Activated T-helper 2 cell treated with anti-CD3 and anti-CD28 coated beads, Interferon-gamma antibody, Interleukin-2, Interleukin-4, amounts not matched to agents 10 μg/mL and 5 μg/mL and 100 μg/mL, durations not matched to agents 14 hours and 24 hours and 36 hours (primary cell): ENCODE measurements around the gene ANXA10. TPM values are rescaled to one million over a fixed set of nuclear protein-coding genes. Genes with fewer than 3 reads are reported as not detected.
"Not testable (repeated sequence)": the region's sequence is repeated elsewhere in the genome, so short reads cannot be mapped to it uniquely, and the experiment has no call there.

Source experiments
- DNase-seq: peaks from one replicate; pipeline ENCODE4 v3.0.0; 2021; ENCODE audit warnings: low spot score
- H3K27ac Mint-ChIP-seq: one replicate; pipeline ENCODE4 v1.8.0; 2021; ENCODE audit warnings: mixed read lengths
- H3K27me3 Mint-ChIP-seq: one replicate; pipeline ENCODE4 v1.8.0; 2021; ENCODE audit warnings: low read depth, mixed read lengths
- H3K36me3 Mint-ChIP-seq: one replicate; pipeline ENCODE4 v1.8.0; 2021; ENCODE audit warnings: low read depth, mixed read lengths
- H3K4me1 Mint-ChIP-seq: one replicate; pipeline ENCODE4 v1.8.0; 2021; ENCODE audit warnings: low read depth, mixed read lengths
- H3K4me3 Mint-ChIP-seq: one replicate; pipeline ENCODE4 v1.8.0; 2021; ENCODE audit warnings: low read depth, mild to moderate bottlenecking, moderate library complexity, mixed read lengths
- H3K9me3 Mint-ChIP-seq: one replicate; pipeline ENCODE4 v1.8.0; 2021; ENCODE audit warnings: mixed read lengths
- intact Hi-C: fragments of 100-400 bp; cut with micrococcal nuclease; formaldehyde crosslinking; loops from one replicate; pipeline ENCODE4 v1.15.1; 2023
- total RNA-seq: library from RNA; stranded (reverse); gene quantifications from 2 replicates; pipeline ENCODE4 v1.2.3, GENCODE V29; 2022

The ANXA10 gene
- total RNA-seq, 1 donor from 2014 or later: not detected

- no peaks in the 10 kb centered on the region for H3K27me3 Mint-ChIP-seq
- DNase-seq: no peak
- no peaks in the 10 kb centered on the region for H3K4me1 Mint-ChIP-seq
- intact Hi-C loops: no loop called here
- no peak overlapping the region for H3K27ac Mint-ChIP-seq
- no peaks in the 10 kb centered on the region for H3K36me3 Mint-ChIP-seq
- no peak overlapping the region for H3K4me3 Mint-ChIP-seq
- H3K9me3 Mint-ChIP-seq: no peaks in the 10 kb centered on the region
These were observed 31.8 kb downstream of the ANXA10 start for GRCh38 chr4:168124008-168124641.

- no peaks in the 10 kb centered on the region for H3K4me1 Mint-ChIP-seq
- H3K9me3 Mint-ChIP-seq: no peaks in the 10 kb centered on the region
- no peaks in the 10 kb centered on the region for H3K36me3 Mint-ChIP-seq
- no peak overlapping the region for H3K4me3 Mint-ChIP-seq
- no peak for DNase-seq
- no peaks in the 10 kb centered on the region for H3K27me3 Mint-ChIP-seq
- no peak overlapping the region for H3K27ac Mint-ChIP-seq
- intact Hi-C loops: no loop called here
These were observed 34.6 kb downstream of the ANXA10 start for GRCh38 chr4:168126952-168127351.

GRCh38 chr4:168128601-168129000 is 36.3 kb downstream of the ANXA10 start:
- Mint-ChIP-seq H3K27me3 (no peaks in the 10 kb centered on the region), H3K9me3 (no peaks in the 10 kb centered on the region), H3K4me1 (no peaks in the 10 kb centered on the region), H3K4me3 (no peak overlapping the region), H3K36me3 (no peaks in the 10 kb centered on the region), H3K27ac (no peak overlapping the region)
- intact Hi-C loops: no loop called here
- no peak for DNase-seq

- H3K27me3 Mint-ChIP-seq: no peaks in the 10 kb centered on the region
- no peaks in the 10 kb centered on the region for H3K36me3 Mint-ChIP-seq
These were observed 36.9 kb downstream of the ANXA10 start for GRCh38 chr4:168129046-168129772.

GRCh38 chr4:168129802-168130201 is 37.5 kb downstream of the ANXA10 start:
- no peak for DNase-seq
- H3K4me1 Mint-ChIP-seq: no peaks in the 10 kb centered on the region
- no peaks in the 10 kb centered on the region for H3K9me3 Mint-ChIP-seq
- H3K36me3 Mint-ChIP-seq: no peaks in the 10 kb centered on the region
- H3K27ac Mint-ChIP-seq: no peak overlapping the region
- intact Hi-C loops: no loop called here
- H3K27me3 Mint-ChIP-seq: no peaks in the 10 kb centered on the region
- no peak overlapping the region for H3K4me3 Mint-ChIP-seq

More at GRCh38 chr4:168129046-168129772, 36.9 kb downstream of the ANXA10 start:
- H3K9me3 Mint-ChIP-seq: no peaks in the 10 kb centered on the region
- no peaks in the 10 kb centered on the region for H3K4me1 Mint-ChIP-seq
- DNase-seq: no peak
- intact Hi-C loops: no loop called here
- H3K27ac Mint-ChIP-seq: no peak overlapping the region
- no peak overlapping the region for H3K4me3 Mint-ChIP-seq

- Mint-ChIP-seq H3K9me3 (no peaks in the 10 kb centered on the region), H3K4me1 (no peaks in the 10 kb centered on the region), H3K27ac (no peak overlapping the region), H3K36me3 (no peaks in the 10 kb centered on the region), H3K4me3 (no peak overlapping the region), H3K27me3 (no peaks in the 10 kb centered on the region)
- intact Hi-C loops: no loop called here
- no peak for DNase-seq
These were observed 38.9 kb downstream of the ANXA10 start for GRCh38 chr4:168131196-168131595.

- no peak for DNase-seq
- no peaks in the 10 kb centered on the region for H3K27me3 Mint-ChIP-seq
- H3K4me3 Mint-ChIP-seq: no peak overlapping the region
- no peaks in the 10 kb centered on the region for H3K36me3 Mint-ChIP-seq
- H3K4me1 Mint-ChIP-seq: no peaks in the 10 kb centered on the region
- intact Hi-C loops: no loop called here
- H3K27ac Mint-ChIP-seq: no peak overlapping the region
- H3K9me3 Mint-ChIP-seq: no peaks in the 10 kb centered on the region
These were observed 42.3 kb downstream of the ANXA10 start for GRCh38 chr4:168134651-168135050.

- H3K9me3 Mint-ChIP-seq, DNase-seq, H3K4me1 Mint-ChIP-seq, H3K27ac Mint-ChIP-seq, H3K36me3 Mint-ChIP-seq, intact Hi-C loops, H3K4me3 Mint-ChIP-seq, H3K27me3 Mint-ChIP-seq: not testable (repeated sequence)
These were observed 43.5 kb downstream of the ANXA10 start for GRCh38 chr4:168135860-168136259.

- intact Hi-C loops, H3K27ac Mint-ChIP-seq, H3K9me3 Mint-ChIP-seq, H3K4me1 Mint-ChIP-seq, DNase-seq, H3K36me3 Mint-ChIP-seq, H3K4me3 Mint-ChIP-seq, H3K27me3 Mint-ChIP-seq: not testable (repeated sequence)
These were observed 45.4 kb downstream of the ANXA10 start for GRCh38 chr4:168137695-168138094.

GRCh38 chr4:168138143-168138542 is 45.8 kb downstream of the ANXA10 start:
- intact Hi-C loops: no loop called here

GRCh38 chr4:168139336-168139735 is 47.0 kb downstream of the ANXA10 start:
- H3K4me1 Mint-ChIP-seq: no peaks in the 10 kb centered on the region
- DNase-seq: no peak
- no peaks in the 10 kb centered on the region for H3K36me3 Mint-ChIP-seq
- H3K27me3 Mint-ChIP-seq: no peaks in the 10 kb centered on the region
- H3K9me3 Mint-ChIP-seq: no peaks in the 10 kb centered on the region
- no peak overlapping the region for H3K27ac Mint-ChIP-seq
- H3K4me3 Mint-ChIP-seq: no peak overlapping the region
- intact Hi-C loops: no loop called here

More at GRCh38 chr4:168138143-168138542, 45.8 kb downstream of the ANXA10 start:
- Mint-ChIP-seq H3K27ac (no peak overlapping the region), H3K36me3 (no peaks in the 10 kb centered on the region), H3K4me1 (no peaks in the 10 kb centered on the region), H3K9me3 (no peaks in the 10 kb centered on the region), H3K4me3 (no peak overlapping the region), H3K27me3 (no peaks in the 10 kb centered on the region)
- no peak for DNase-seq

- Mint-ChIP-seq H3K27me3 (no peaks in the 10 kb centered on the region), H3K9me3 (no peaks in the 10 kb centered on the region), H3K36me3 (no peaks in the 10 kb centered on the region), H3K4me3 (no peak overlapping the region), H3K4me1 (no peaks in the 10 kb centered on the region), H3K27ac (no peak overlapping the region)
- intact Hi-C loops: no loop called here
- no peak for DNase-seq
These were observed 49.4 kb downstream of the ANXA10 start for GRCh38 chr4:168141733-168142132.

GRCh38 chr4:168143601-168144000 is 51.3 kb downstream of the ANXA10 start:
- no peaks in the 10 kb centered on the region for H3K27me3 Mint-ChIP-seq
- no peaks in the 10 kb centered on the region for H3K36me3 Mint-ChIP-seq
- H3K9me3 Mint-ChIP-seq: no peaks in the 10 kb centered on the region
- intact Hi-C loops: no loop called here
- no peak overlapping the region for H3K4me3 Mint-ChIP-seq
- no peak overlapping the region for H3K27ac Mint-ChIP-seq
- DNase-seq: no peak
- no peaks in the 10 kb centered on the region for H3K4me1 Mint-ChIP-seq
